ENCODE measurements around the gene FAM156A. TPM values are rescaled to one million over a fixed set of nuclear protein-coding genes. Genes with fewer than 3 reads are reported as not detected.
"Not testable (repeated sequence)": the region's sequence is repeated elsewhere in the genome, so short reads cannot be mapped to it uniquely, and the experiment has no call there.

Gene FAM156A
- total and polyA plus RNA-seq, 10 donors = 9.0 to 29.7 (median 21.5) TPM

DNA sequence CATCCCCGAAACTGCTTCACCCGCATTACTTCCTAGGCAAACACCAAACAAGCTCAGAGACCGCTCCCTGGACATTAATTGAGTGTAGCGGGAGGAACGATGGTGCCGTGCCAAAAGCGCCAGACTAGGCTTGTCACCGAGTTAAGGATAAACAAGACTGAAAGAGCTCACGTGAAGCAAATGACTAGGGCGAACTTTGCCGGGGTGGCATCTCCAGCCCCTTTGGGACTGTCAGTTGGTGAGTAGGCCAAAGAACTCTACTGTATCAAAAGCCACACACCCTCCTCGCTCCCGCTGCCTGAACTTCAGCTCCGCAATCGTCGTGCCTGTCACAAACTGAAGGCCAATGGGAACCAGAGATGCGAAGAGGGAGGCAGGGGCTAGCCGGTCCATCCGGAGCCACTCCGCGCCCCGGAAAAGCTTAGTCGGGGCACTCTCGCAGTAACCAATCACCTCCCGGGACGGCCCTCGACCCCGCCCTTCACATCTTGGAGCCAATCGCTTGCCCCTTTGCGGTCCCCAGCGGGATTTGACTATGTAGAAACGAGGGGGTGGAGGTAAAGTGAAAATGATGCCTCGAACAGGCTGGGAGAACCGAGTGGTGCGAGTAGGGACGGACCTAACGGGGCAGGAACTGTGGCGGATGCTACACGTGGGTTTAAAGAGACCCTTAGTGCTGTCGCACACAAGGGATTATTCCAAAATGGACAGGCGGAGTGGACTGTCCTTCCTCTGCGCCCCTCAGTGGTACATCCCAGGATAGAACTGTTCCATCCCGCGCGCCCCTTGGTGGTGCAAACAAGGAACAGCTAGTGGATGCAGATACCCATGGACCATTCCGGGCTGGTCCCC, 37.0 kb upstream of the FAM156A start:
- H3K36me3 ChIP-seq = no peaks in the 10 kb centered on the region
- H3K4me1 ChIP-seq = peaks cover 0 to 24% (median 14%) of the 10 kb centered on the region in 6 donors
- peaks cover 0 to 14% (median 0%) of the 10 kb centered on the region in 7 donors for H3K27me3 ChIP-seq (replicated peaks in 1 of 7)
- DNase-seq = peak; percentile 94
- peak overlapping the region; percentile 35 to 70 (median 44) for H3K4me3 ChIP-seq
- no peaks in the 10 kb centered on the region for H3K9me3 ChIP-seq
- 0 to 45% (median 1%) methylated on average over 28 to 46 of the region's 46 CpGs for WGBS, 5 donors
- H3K27ac ChIP-seq = peak overlapping the region; percentile 75 to 92 (median 90)
- intact Hi-C loops (cut with DNase I; ENCODE audit: low total_unique reads) = no loop called here
- TF ChIP-seq, protein P1, sequence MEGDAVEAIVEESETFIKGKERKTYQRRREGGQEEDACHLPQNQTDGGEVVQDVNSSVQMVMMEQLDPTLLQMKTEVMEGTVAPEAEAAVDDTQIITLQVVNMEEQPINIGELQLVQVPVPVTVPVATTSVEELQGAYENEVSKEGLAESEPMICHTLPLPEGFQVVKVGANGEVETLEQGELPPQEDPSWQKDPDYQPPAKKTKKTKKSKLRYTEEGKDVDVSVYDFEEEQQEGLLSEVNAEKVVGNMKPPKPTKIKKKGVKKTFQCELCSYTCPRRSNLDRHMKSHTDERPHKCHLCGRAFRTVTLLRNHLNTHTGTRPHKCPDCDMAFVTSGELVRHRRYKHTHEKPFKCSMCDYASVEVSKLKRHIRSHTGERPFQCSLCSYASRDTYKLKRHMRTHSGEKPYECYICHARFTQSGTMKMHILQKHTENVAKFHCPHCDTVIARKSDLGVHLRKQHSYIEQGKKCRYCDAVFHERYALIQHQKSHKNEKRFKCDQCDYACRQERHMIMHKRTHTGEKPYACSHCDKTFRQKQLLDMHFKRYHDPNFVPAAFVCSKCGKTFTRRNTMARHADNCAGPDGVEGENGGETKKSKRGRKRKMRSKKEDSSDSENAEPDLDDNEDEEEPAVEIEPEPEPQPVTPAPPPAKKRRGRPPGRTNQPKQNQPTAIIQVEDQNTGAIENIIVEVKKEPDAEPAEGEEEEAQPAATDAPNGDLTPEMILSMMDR (IDR thresholded peaks at IDR 0.05 in 8 of 11, conservative IDR thresholded peaks at IDR 0.05 in 3 of 11) = peak; percentile 35 to 87 (median 74)
- TF ChIP-seq POLR2AphosphoS5 (IDR thresholded peaks at IDR 0.05) (peak; percentile 68 to 81 (median 79)), POLR2A (IDR thresholded peaks at IDR 0.05) (no peak)

DNA sequence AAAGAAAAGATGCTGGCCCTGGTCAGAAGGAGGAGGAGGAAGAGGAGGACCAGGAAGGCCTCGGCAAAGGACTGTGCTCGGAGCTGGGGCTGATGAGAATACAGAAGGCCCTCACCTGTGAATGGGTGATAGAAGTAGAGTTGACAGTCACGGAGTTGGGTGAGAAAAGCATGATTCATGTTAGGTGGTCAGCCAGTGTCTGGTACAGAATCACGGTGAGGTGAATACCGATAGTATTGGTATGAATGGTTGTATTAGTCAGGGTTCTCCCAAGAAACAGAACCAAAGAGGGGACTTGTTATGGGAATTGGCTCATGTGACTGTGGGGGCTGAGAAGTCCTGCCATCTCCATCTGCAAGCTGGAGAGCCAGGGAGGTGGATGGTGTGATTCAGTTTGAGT, 32.5 kb upstream of the FAM156A start:
- TF ChIP-seq POLR2AphosphoS5 (IDR thresholded peaks at IDR 0.05) = no peak
- TF ChIP-seq POLR2A (IDR thresholded peaks at IDR 0.05) = no peak
- TF ChIP-seq, protein P1 (IDR thresholded peaks at IDR 0.05 in 8 of 11, conservative IDR thresholded peaks at IDR 0.05 in 3 of 11) = no peak
- H3K4me3 ChIP-seq = no peak overlapping the region
- intact Hi-C loops (cut with DNase I; ENCODE audit: low total_unique reads) = no loop called here

DNA sequence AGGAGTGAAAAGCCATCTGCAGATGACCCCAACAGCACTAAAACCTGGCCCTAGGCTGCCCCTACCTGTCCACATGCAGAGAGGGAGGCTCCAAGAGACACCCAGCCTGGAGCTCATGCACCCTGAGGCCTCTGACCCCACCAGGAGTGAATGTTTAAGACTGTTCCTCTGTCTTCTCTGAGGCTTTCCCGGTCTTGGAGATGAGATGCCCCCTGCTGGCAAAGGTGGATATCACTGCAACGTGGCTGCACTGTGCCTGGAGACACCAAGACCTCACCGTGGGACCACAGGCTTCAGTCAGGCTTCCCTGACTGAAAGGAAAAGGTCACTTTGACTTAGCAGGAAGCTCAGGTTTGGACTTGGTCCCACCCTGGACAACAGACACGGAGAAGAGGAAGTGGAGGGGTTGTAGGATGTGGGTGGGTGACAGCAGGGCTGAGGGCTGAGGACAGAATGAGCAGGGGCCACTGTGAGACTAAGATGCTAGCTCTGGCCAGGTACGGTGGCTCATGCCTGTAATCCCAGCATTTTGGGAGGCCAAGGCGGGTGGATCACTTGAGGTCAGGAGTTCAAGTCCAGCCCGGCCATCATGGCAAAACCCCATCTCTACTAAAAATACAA, 31.8 kb upstream of the FAM156A start:
- H3K4me1 ChIP-seq = peaks cover 0 to 29% (median 18%) of the 10 kb centered on the region in 6 donors
- H3K36me3 ChIP-seq; intact Hi-C loops (cut with DNase I; ENCODE audit: low total_unique reads); DNase-seq; H3K9me3 ChIP-seq; H3K4me3 ChIP-seq; H3K27me3 ChIP-seq (replicated peaks in 1 of 7): not testable (repeated sequence)
- peak overlapping the region in 3 of 8 donors; percentile 18 to 37 (median 27) for H3K27ac ChIP-seq
- TF ChIP-seq, protein P1 (IDR thresholded peaks at IDR 0.05 in 8 of 11, conservative IDR thresholded peaks at IDR 0.05 in 3 of 11) = peak; percentile 33 to 74 (median 60)
- WGBS, 5 donors = 29 to 52% (median 29%) methylated on average over 4 to 7 of the region's 7 CpGs

More for the DNA sequence above, 32.5 kb upstream of the FAM156A start:
- Histone ChIP-seq H3K27ac (no peak overlapping the region), H3K4me1 (peaks cover 0 to 30% (median 18%) of the 10 kb centered on the region in 6 donors), H3K27me3 (replicated peaks in 1 of 7) (no peaks in the 10 kb centered on the region), H3K36me3 (no peaks in the 10 kb centered on the region), H3K9me3 (no peaks in the 10 kb centered on the region)
- 70 to 93% (median 84%) methylated on average over 5 of the region's 5 CpGs for WGBS, 5 donors
- DNase-seq = no peak

Data from spleen (tissue), 11 donors.